ENCODE measurements around the gene DALRD3.

GRCh38 chr3:49023775-49024174, 5.4 kb upstream of the DALRD3 start:
- no peak for TF ChIP-seq POLR2A (IDR thresholded peaks at IDR 0.05)
- TF ChIP-seq CTCF (IDR thresholded peaks at IDR 0.05), result no peak
